Coronary artery (tissue), 2 donors: ENCODE measurements around the gene GAN.

Experiments
- DNase-seq: peaks from one replicate; pipeline ENCODE4 v3.0.0-alpha.2; 2017; ENCODE audit warnings: low spot score
- H3K27ac ChIP-seq, 2 donors: fragments of 200-600 bp; sonication (generic); one replicate each; pipeline ENCODE4 v1.5.1; 2016 to 2019
- H3K4me3 ChIP-seq: fragments of 200-600 bp; sonication (generic); 2 replicates; pipeline ENCODE4 v1.5.1; 2016; ENCODE audit warnings: mild to moderate bottlenecking, moderate library complexity
- CTCF ChIP-seq: fragments of 200-600 bp; sonication (generic); IDR thresholded peaks from one replicate; pipeline ENCODE4 v1.5.1; 2019; ENCODE audit warnings: antibody characterized with exemption

Gene GAN

GRCh38 chr16:81318711-81319110 is 3.9 kb downstream of the GAN start:
- DNase-seq, result no peak
- Histone ChIP-seq H3K4me3 (no peak overlapping the region), H3K27ac (no peak overlapping the region)
- TF ChIP-seq CTCF, result no peak

- no peak overlapping the region for H3K27ac ChIP-seq
- H3K4me3 ChIP-seq, result no peak overlapping the region
- no peak for DNase-seq
- TF ChIP-seq CTCF, result no peak
These were observed 4.6 kb downstream of the GAN start for GRCh38 chr16:81319221-81319912.

- DNase-seq, result no peak
- Histone ChIP-seq H3K4me3 (no peak overlapping the region), H3K27ac (no peak overlapping the region)
- TF ChIP-seq CTCF, result no peak
These were observed 6.3 kb downstream of the GAN start for GRCh38 chr16:81321039-81321438.

- no peak overlapping the region for H3K4me3 ChIP-seq
- no peak overlapping the region for H3K27ac ChIP-seq
- DNase-seq, result no peak
- TF ChIP-seq CTCF, result no peak
These were observed 6.8 kb downstream of the GAN start for GRCh38 chr16:81321536-81321935.

- DNase-seq, result no peak
- H3K4me3 ChIP-seq, result no peak overlapping the region
- TF ChIP-seq CTCF, result no peak
- no peak overlapping the region for H3K27ac ChIP-seq
These were observed 10.0 kb downstream of the GAN start for GRCh38 chr16:81324808-81325207.

- no peak overlapping the region for H3K4me3 ChIP-seq
- H3K27ac ChIP-seq, result no peak overlapping the region
- TF ChIP-seq CTCF, result no peak
- no peak for DNase-seq
These were observed 12.2 kb downstream of the GAN start for GRCh38 chr16:81327011-81327410.

GRCh38 chr16:81327447-81328196 is 12.9 kb downstream of the GAN start:
- no peak for TF ChIP-seq CTCF
- Histone ChIP-seq H3K27ac (no peak overlapping the region), H3K4me3 (no peak overlapping the region)
- DNase-seq, result no peak
